ENCODE measurements around the gene TSPAN16. TPM values are rescaled to one million over a fixed set of nuclear protein-coding genes. Genes with fewer than 3 reads are reported as not detected.
"Not testable (repeated sequence)": the region's sequence is repeated elsewhere in the genome, so short reads cannot be mapped to it uniquely, and the experiment has no call there.

TSPAN16 gene
- total and polyA plus RNA-seq, 4 experiments from 2014 or later: not detected

- Histone ChIP-seq H3K36me3 (ENCODE audit: insufficient read depth, low read length) (no peaks in the 10 kb centered on the region), H3K27me3 (ENCODE audit: insufficient read depth, low read length) (no peaks in the 10 kb centered on the region), H3K4me3 (ENCODE audit: low read length in 2 of 2) (no peak overlapping the region), H3K4me1 (ENCODE audit: insufficient read depth, low read length) (peaks cover 30% of the 10 kb centered on the region), H3K9me3 (ENCODE audit: control insufficient read depth in 1 of 2, low read length in 2 of 2) (no peaks in the 10 kb centered on the region), H3K27ac (ENCODE audit: low read depth, low read length) (no peak overlapping the region)
- Mint-ChIP-seq H3K36me3 (peaks cover 24 to 31% of the 10 kb centered on the region in 2 donors), H3K4me3 (peak overlapping the region in 5 of 8 donors; percentile 2 to 78 (median 43)), H3K27me3 (no peaks in the 10 kb centered on the region), H3K9me3 (peaks cover 0 to 2% (median 0%) of the 10 kb centered on the region in 8 donors), H3K27ac (peak overlapping the region in 4 of 7 donors; percentile 53 to 76 (median 72)), H3K4me1 (peaks cover 16 to 32% (median 24%) of the 10 kb centered on the region in 4 donors)
- intact Hi-C loops (cut with micrococcal nuclease): no loop called here
- ChIA-PET CTCF (ENCODE audit: partially characterized antibody) (no interaction called here), POLR2A (ENCODE audit: partially characterized antibody) (interaction anchor here (1.5 kb wide), 1 partner anchor 44 kb away, joined by 4 read pairs; no protein-coding TSS in a partner anchor)
- DNase-seq: no peak
Measured at GRCh38 chr19:11337080-11337479, 41.1 kb downstream of the TSPAN16 start.

GRCh38 chr19:11338121-11338520 is 42.2 kb downstream of the TSPAN16 start:
- Histone ChIP-seq H3K27ac (ENCODE audit: low read depth, low read length) (no peak overlapping the region), H3K4me3 (ENCODE audit: low read length in 2 of 2) (no peak overlapping the region), H3K9me3 (ENCODE audit: control insufficient read depth in 1 of 2, low read length in 2 of 2) (no peaks in the 10 kb centered on the region), H3K36me3 (ENCODE audit: insufficient read depth, low read length) (no peaks in the 10 kb centered on the region), H3K4me1 (ENCODE audit: insufficient read depth, low read length) (peaks cover 30% of the 10 kb centered on the region), H3K27me3 (ENCODE audit: insufficient read depth, low read length) (no peaks in the 10 kb centered on the region)
- no peak for DNase-seq
- Mint-ChIP-seq H3K9me3 (peaks cover 0 to 2% (median 0%) of the 10 kb centered on the region in 8 donors), H3K4me1 (peaks cover 16 to 32% (median 24%) of the 10 kb centered on the region in 4 donors), H3K27me3 (no peaks in the 10 kb centered on the region), H3K27ac (peak overlapping the region in 3 of 7 donors; percentile 36 to 74 (median 41)), H3K36me3 (peaks cover 22 to 27% of the 10 kb centered on the region in 2 donors), H3K4me3 (peak overlapping the region in 5 of 8 donors; percentile 22 to 79 (median 31))
- intact Hi-C loops (cut with micrococcal nuclease): no loop called here
- ChIA-PET POLR2A (ENCODE audit: partially characterized antibody) (interaction anchor here (0.8 to 1.0 kb wide), 2 partner anchors 17 to 42 kb away, joined by 3 to 4 read pairs; no protein-coding TSS in a partner anchor), CTCF (ENCODE audit: partially characterized antibody) (interaction anchor here (0.9 kb wide), 1 partner anchor 45 kb away, joined by 3 read pairs; no protein-coding TSS in a partner anchor)

GRCh38 chr19:11338569-11339253 is 42.8 kb downstream of the TSPAN16 start:
- Histone ChIP-seq H3K27ac (ENCODE audit: low read depth, low read length) (peak overlapping the region; percentile 33), H3K4me3 (ENCODE audit: low read length in 2 of 2) (peak overlapping the region in 1 of 2 donors; percentile 44), H3K27me3 (ENCODE audit: insufficient read depth, low read length) (no peaks in the 10 kb centered on the region), H3K9me3 (ENCODE audit: control insufficient read depth in 1 of 2, low read length in 2 of 2) (no peaks in the 10 kb centered on the region), H3K4me1 (ENCODE audit: insufficient read depth, low read length) (peaks cover 30% of the 10 kb centered on the region), H3K36me3 (ENCODE audit: insufficient read depth, low read length) (no peaks in the 10 kb centered on the region)
- H3K27ac Mint-ChIP-seq: peak overlapping the region in 5 of 7 donors; percentile 42 to 88 (median 57)
- ChIA-PET CTCF (ENCODE audit: partially characterized antibody) (interaction anchor here (0.9 to 1.2 kb wide), 2 partner anchors 14 to 44 kb away, joined by 3 read pairs; no protein-coding TSS in a partner anchor), POLR2A (ENCODE audit: partially characterized antibody) (interaction anchor here (1.0 to 2.1 kb wide), 5 partner anchors 18 to 45 kb away, joined by 3 to 22 read pairs (median 7); partner anchors contain the start of gene SWSAP1)
- H3K4me1 Mint-ChIP-seq: peaks cover 16 to 32% (median 24%) of the 10 kb centered on the region in 4 donors
- peak overlapping the region; percentile 76 to 87 (median 78) for H3K4me3 Mint-ChIP-seq
- H3K27me3 Mint-ChIP-seq: no peaks in the 10 kb centered on the region
- intact Hi-C loops (cut with micrococcal nuclease): no loop called here
- no peak for DNase-seq
- H3K36me3 Mint-ChIP-seq: peaks cover 20 to 23% of the 10 kb centered on the region in 2 donors
- peaks cover 0 to 2% (median 0%) of the 10 kb centered on the region in 8 donors for H3K9me3 Mint-ChIP-seq

- intact Hi-C loops (cut with micrococcal nuclease): no loop called here
- H3K27ac ChIP-seq (ENCODE audit: low read depth, low read length): peak within 1 kb of the TSS; percentile 33
- CTCF ChIA-PET (ENCODE audit: partially characterized antibody): interaction anchor here (1.0 to 1.4 kb wide), 3 partner anchors 15 to 143 kb away, joined by 3 to 5 read pairs (median 5); no protein-coding TSS in a partner anchor
- Mint-ChIP-seq H3K27me3 (no peaks in the 10 kb centered on the region), H3K4me1 (peaks cover 16 to 35% (median 27%) of the 10 kb centered on the region in 4 donors), H3K4me3 (peak within 1 kb of the TSS; percentile 76 to 87 (median 82)), H3K9me3 (peaks cover 0 to 2% (median 0%) of the 10 kb centered on the region in 8 donors), H3K27ac (peak within 1 kb of the TSS; percentile 3 to 88 (median 71)), H3K36me3 (peaks cover 14 to 17% of the 10 kb centered on the region in 2 donors)
- H3K27me3 ChIP-seq (ENCODE audit: insufficient read depth, low read length): no peaks in the 10 kb centered on the region
- peak within 1 kb of the TSS; percentile 44 to 54 for H3K4me3 ChIP-seq (ENCODE audit: low read length in 2 of 2)
- peaks cover 30% of the 10 kb centered on the region for H3K4me1 ChIP-seq (ENCODE audit: insufficient read depth, low read length)
- H3K9me3 ChIP-seq (ENCODE audit: control insufficient read depth in 1 of 2, low read length in 2 of 2): no peaks in the 10 kb centered on the region
- no peaks in the 10 kb centered on the region for H3K36me3 ChIP-seq (ENCODE audit: insufficient read depth, low read length)
- POLR2A ChIA-PET (ENCODE audit: partially characterized antibody): interaction anchor here (1.0 to 2.1 kb wide), 5 partner anchors 18 to 44 kb away, joined by 3 to 22 read pairs (median 7); partner anchors contain the start of gene SWSAP1
- DNase-seq: peak; percentile 52 to 73 (median 57)
Measured at GRCh38 chr19:11339254-11340098, 43.5 kb downstream of the TSPAN16 start, which contains the start of gene RAB3D. Gene RAB3D (minus strand): TSS chr19:11339657. CDS start chr19:11337399, 2,258 bp downstream.

- H3K27me3 Mint-ChIP-seq; intact Hi-C loops (cut with micrococcal nuclease); H3K9me3 Mint-ChIP-seq; H3K27me3 ChIP-seq (ENCODE audit: insufficient read depth, low read length); H3K9me3 ChIP-seq (ENCODE audit: control insufficient read depth in 1 of 2, low read length in 2 of 2); H3K36me3 ChIP-seq (ENCODE audit: insufficient read depth, low read length); DNase-seq: not testable (repeated sequence)
- CTCF ChIA-PET (ENCODE audit: partially characterized antibody): interaction anchor here (0.9 to 1.4 kb wide), 3 partner anchors 18 to 143 kb away, joined by 4 to 5 read pairs (median 5); no protein-coding TSS in a partner anchor
- Histone ChIP-seq H3K4me3 (ENCODE audit: low read length in 2 of 2) (peak overlapping the region in 1 of 2 donors; percentile 44), H3K4me1 (ENCODE audit: insufficient read depth, low read length) (peaks cover 32% of the 10 kb centered on the region), H3K27ac (ENCODE audit: low read depth, low read length) (peak overlapping the region; percentile 33)
- Mint-ChIP-seq H3K4me1 (peaks cover 16 to 39% (median 29%) of the 10 kb centered on the region in 4 donors), H3K27ac (peak overlapping the region in 6 of 7 donors; percentile 3 to 77 (median 70)), H3K36me3 (peaks cover 12 to 15% of the 10 kb centered on the region in 2 donors), H3K4me3 (peak overlapping the region; percentile 74 to 87 (median 79))
- POLR2A ChIA-PET (ENCODE audit: partially characterized antibody): interaction anchor here (1.5 to 2.1 kb wide), 3 partner anchors 34 to 41 kb away, joined by 7 to 22 read pairs (median 10); partner anchors contain the start of gene SWSAP1
Measured at GRCh38 chr19:11340099-11340467, 44.1 kb downstream of the TSPAN16 start.

- H3K27me3 Mint-ChIP-seq: no peaks in the 10 kb centered on the region
- H3K27ac ChIP-seq (ENCODE audit: low read depth, low read length): no peak overlapping the region
- peaks cover 0 to 7% of the 10 kb centered on the region in 2 donors for H3K36me3 Mint-ChIP-seq
- ChIA-PET POLR2A (ENCODE audit: partially characterized antibody) (interaction anchor here (6.2 kb wide), 1 partner anchor 32 kb away, joined by 54 read pairs; the partner anchor contains the start of gene SWSAP1), CTCF (ENCODE audit: partially characterized antibody) (no interaction called here)
- no peaks in the 10 kb centered on the region for H3K27me3 ChIP-seq (ENCODE audit: insufficient read depth, low read length)
- no peaks in the 10 kb centered on the region for H3K36me3 ChIP-seq (ENCODE audit: insufficient read depth, low read length)
- peaks cover 42% of the 10 kb centered on the region for H3K4me1 ChIP-seq (ENCODE audit: insufficient read depth, low read length)
- H3K9me3 ChIP-seq (ENCODE audit: control insufficient read depth in 1 of 2, low read length in 2 of 2): no peaks in the 10 kb centered on the region
- peak overlapping the region in 3 of 8 donors; percentile 6 to 67 (median 20) for H3K4me3 Mint-ChIP-seq
- H3K4me1 Mint-ChIP-seq: peaks cover 28 to 56% (median 43%) of the 10 kb centered on the region in 4 donors
- intact Hi-C loops (cut with micrococcal nuclease): no loop called here
- no peak overlapping the region for H3K4me3 ChIP-seq (ENCODE audit: low read length in 2 of 2)
- peak overlapping the region in 1 of 7 donors; percentile 9 for H3K27ac Mint-ChIP-seq
- H3K9me3 Mint-ChIP-seq: peaks cover 0 to 2% (median 0%) of the 10 kb centered on the region in 8 donors
- DNase-seq: no peak
Measured at GRCh38 chr19:11342429-11342828, 46.5 kb downstream of the TSPAN16 start.
